CD4-positive, alpha-beta T cell treated with Interferon alpha-2 for 1 hour (primary cell): ENCODE data around the gene FAM43A.

Experiments used
- DNase-seq, 2 donors: peaks; one replicate each; pipeline ENCODE4 v3.0.0-alpha.2; 2020 to 2022

FAM43A gene

GRCh38 chr3:194711913-194712312 lies 26.2 kb downstream of the FAM43A start:
- DNase-seq, result no peak

GRCh38 chr3:194713299-194714136 lies 27.8 kb downstream of the FAM43A start:
- no peak for DNase-seq

- no peak for DNase-seq
These were observed 28.4 kb downstream of the FAM43A start for GRCh38 chr3:194714137-194714455.

- no peak for DNase-seq
These were observed 28.9 kb downstream of the FAM43A start for GRCh38 chr3:194714564-194714963.

- peak in 1 of 2 donors; percentile 1 for DNase-seq
These were observed 29.5 kb downstream of the FAM43A start for GRCh38 chr3:194715022-194715800.

- no peak for DNase-seq
These were observed 32.4 kb downstream of the FAM43A start for GRCh38 chr3:194718079-194718478.

- DNase-seq, result no peak
These were observed 34.4 kb downstream of the FAM43A start for GRCh38 chr3:194720048-194720447.

- no peak for DNase-seq
These were observed 38.3 kb downstream of the FAM43A start for GRCh38 chr3:194723846-194724618.

- DNase-seq, result no peak
These were observed 39.7 kb downstream of the FAM43A start for GRCh38 chr3:194725346-194725745.

GRCh38 chr3:194727435-194728128 lies 41.9 kb downstream of the FAM43A start:
- DNase-seq, result no peak

GRCh38 chr3:194728986-194729385 lies 43.3 kb downstream of the FAM43A start:
- DNase-seq, result no peak

- no peak for DNase-seq
These were observed 44.7 kb downstream of the FAM43A start for GRCh38 chr3:194730365-194730764.

GRCh38 chr3:194731506-194732073 lies 45.9 kb downstream of the FAM43A start:
- no peak for DNase-seq

GRCh38 chr3:194732617-194733016 lies 46.9 kb downstream of the FAM43A start:
- DNase-seq, result no peak

GRCh38 chr3:194736277-194736895 lies 50.7 kb downstream of the FAM43A start:
- DNase-seq, result peak; percentile 1 to 46

GRCh38 chr3:194736896-194737600 lies 51.4 kb downstream of the FAM43A start:
- peak; percentile 13 to 67 for DNase-seq
